K562 (cell line): ENCODE results near the gene PRICKLE3. TPM values are rescaled to one million over a fixed set of nuclear protein-coding genes. Genes with fewer than 3 reads are reported as not detected.

Source experiments
- ASH1L ChIP-seq: fragments of 450-650 bp; IDR thresholded peaks from 2 replicates; pipeline ENCODE4 v1.6.1; 2018; ENCODE audit warnings: borderline replicate concordance, mild to moderate bottlenecking, low read depth; ENCODE audit not compliant: partially characterized antibody
- CBX3 ChIP-seq, 2 experiments: IDR thresholded peaks; 1 replicate in 1 of 2; 2 replicates in 1 of 2; pipeline ENCODE4 v1.6.1; 2012; ENCODE audit warnings: inconsistent platforms in 2 of 2, low read length in 2 of 2, borderline replicate concordance in 1 of 2, control low read depth in 1 of 2
- ESRRA ChIP-seq: fragments of 450-650 bp; IDR thresholded peaks from 2 replicates; pipeline ENCODE4 v1.6.1; 2014; ENCODE audit warnings: low read depth, mild to moderate bottlenecking, moderate library complexity, borderline replicate concordance
- FOXO4 ChIP-seq: fragments of 450-650 bp; formaldehyde crosslinking; IDR thresholded peaks from 2 replicates; pipeline ENCODE4 v1.4.0; 2020; ENCODE audit warnings: mild to moderate bottlenecking, moderate library complexity
- GATAD2A ChIP-seq: fragments of 450-650 bp; IDR thresholded peaks from 2 replicates; pipeline ENCODE4 v1.6.1; 2017
- GTF2A2 ChIP-seq: IDR thresholded peaks from 2 replicates; pipeline ENCODE4 v1.6.1; 2016; ENCODE audit warnings: mild to moderate bottlenecking, missing genetic modification characterization, missing compliant biosample characterization
- HNRNPLL ChIP-seq: fragments of 200-400 bp; formaldehyde crosslinking; IDR thresholded peaks from 2 replicates; pipeline ENCODE4 v1.6.1; 2017; ENCODE audit warnings: low read length, low read depth, mild to moderate bottlenecking; ENCODE audit not compliant: poor library complexity, severe bottlenecking
- HNRNPUL1 ChIP-seq: fragments of 200-400 bp; formaldehyde crosslinking; IDR thresholded peaks from 2 replicates; pipeline ENCODE4 v1.6.1; 2017; ENCODE audit warnings: low read length
- IRF2 ChIP-seq: sonication (generic); formaldehyde crosslinking; IDR thresholded peaks from 2 replicates; pipeline ENCODE4 v1.8.1; 2022; ENCODE audit warnings: mild to moderate bottlenecking, missing genetic modification reagents
- LEF1 ChIP-seq: fragments of 450-650 bp; IDR thresholded peaks from 2 replicates; pipeline ENCODE4 v1.6.1; 2016; ENCODE audit warnings: mild to moderate bottlenecking
- MCM7 ChIP-seq, 2 experiments: fragments of 450-650 bp; IDR thresholded peaks; 2 replicates each; pipeline ENCODE4 v1.6.1; 2016 to 2018
- MTA1 ChIP-seq: fragments of 450-650 bp; IDR thresholded peaks from 2 replicates; pipeline ENCODE4 v1.6.1; 2017; ENCODE audit warnings: borderline replicate concordance
- PBX2 ChIP-seq, 2 experiments: IDR thresholded peaks in 1 of 2; conservative IDR thresholded peaks in 1 of 2; 2 replicates each; pipeline ENCODE4 v1.6.1; 2016; ENCODE audit warnings: low read depth in 2 of 2, mild to moderate bottlenecking in 1 of 2, missing compliant biosample characterization in 1 of 2, missing genetic modification characterization in 1 of 2, moderate library complexity in 1 of 2
- POU5F1 ChIP-seq: fragments of 150-350 bp; IDR thresholded peaks from 2 replicates; pipeline ENCODE4 v1.6.1; 2014; ENCODE audit warnings: borderline replicate concordance, low read length, low read depth, mild to moderate bottlenecking; ENCODE audit not compliant: partially characterized antibody
- RAD51 ChIP-seq: fragments of 450-650 bp; IDR thresholded peaks from 2 replicates; pipeline ENCODE4 v1.7.1; 2016; ENCODE audit warnings: low read depth, mild to moderate bottlenecking, borderline replicate concordance
- RHOXF2B ChIP-seq: fragments of 250-450 bp; sonication (Bioruptor Pico); conservative IDR thresholded peaks from 2 replicates; pipeline ENCODE4 v1.5.1; 2021
- SMARCC2 ChIP-seq: fragments of 450-650 bp; IDR thresholded peaks from 2 replicates; pipeline ENCODE4 v1.6.1; 2017; ENCODE audit warnings: antibody characterized with exemption, moderate library complexity, mild to moderate bottlenecking, low read depth
- SPI1 ChIP-seq: IDR thresholded peaks from 2 replicates; pipeline ENCODE4 v1.6.1; 2011; ENCODE audit warnings: low read depth, low read length, control low read depth, borderline replicate concordance
- ZBTB17 ChIP-seq: fragments of 450-650 bp; formaldehyde crosslinking; IDR thresholded peaks from 2 replicates; pipeline ENCODE4 v1.4.0; 2020; ENCODE audit warnings: mild to moderate bottlenecking
- ZNF217 ChIP-seq: sonication (generic); formaldehyde crosslinking; IDR thresholded peaks from 2 replicates; pipeline ENCODE4 v1.8.0; 2022; ENCODE audit warnings: mild to moderate bottlenecking, missing genetic modification reagents
- ZNF445 ChIP-seq: fragments of 250-450 bp; sonication (Bioruptor Pico); IDR thresholded peaks from 2 replicates; pipeline ENCODE4 v1.4.0; 2020; ENCODE audit warnings: low read depth, mild to moderate bottlenecking, moderate library complexity
- polyA plus RNA-seq, 8 experiments: library from polyadenylated mRNA; depleted of rRNA in 4 of 8; stranded (reverse) in 5 of 8; unstranded in 3 of 8; fragments of >200 nt; fragmentation: Nextera tagmentation in 2 of 8; fragmentation: Illumina TruSeq in 1 of 8; extraction: Ambion mirVana in 2 of 8; extraction: Trizol in 1 of 8; gene quantifications; 2 replicates each; pipeline versions ENCODE4 v1.2.1 to v1.2.3, GENCODE V29; 2011 to 2014; ENCODE audit warnings: inconsistent platforms in 1 of 8, missing spikeins in 1 of 8
- total RNA-seq, 7 experiments: library from RNA; depleted of rRNA in 6 of 7; stranded (reverse); fragments of >200 nt in 6 of 7; fragmentation: Illumina TruSeq in 2 of 7; extraction: Trizol in 2 of 7; gene quantifications; 2 replicates each; pipeline versions ENCODE4 v1.2.1 to v1.2.3, GENCODE V29; 2011 to 2021; ENCODE audit warnings: low replicate concordance in 1 of 7
- TF ChIP-seq, protein P1 (sequence below): fragments of 450-650 bp; formaldehyde crosslinking; IDR thresholded peaks from 2 replicates; pipeline ENCODE4 v1.4.0; 2022; ENCODE audit warnings: missing genetic modification characterization

PRICKLE3 gene
- total and polyA plus RNA-seq, 9 of the 15 experiments (the other 6 are each of a cell fraction or from before 2014, with no cell fraction given) = 1.1 to 44.3 (median 14.0) TPM

GRCh38 chrX:49166914-49167739 lies 19.0 kb downstream of the PRICKLE3 start (continued):
- TF ChIP-seq CBX3 (IDR thresholded peaks at IDR 0.05; ENCODE audit: borderline replicate concordance in 1 of 2, low read length in 2 of 2) = no peak; a peak in 1 of 3 replicates
- 0 out of 2 replicates have a peak, but pooled peaks have one; percentile 14 for TF ChIP-seq ZBTB17 (CRISPR knock-in tag)
- no peak for TF ChIP-seq MCM7 (IDR thresholded peaks at IDR 0.05)
- no peak for TF ChIP-seq IRF2 (CRISPR knock-in tag)
- no peak for TF ChIP-seq PBX2 (CRISPR knock-in tag; IDR thresholded peaks at IDR 0.05; ENCODE audit: low read depth)
- no peak for TF ChIP-seq PBX2 (tag; conservative IDR thresholded peaks at IDR 0.05; ENCODE audit: low read depth)
- TF ChIP-seq ZNF445 (CRISPR knock-in tag) = no peak
- TF ChIP-seq SMARCC2 = peak; percentile 59; the same call in 1 of the 2 replicates
- TF ChIP-seq ESRRA = peak; percentile 79; the same call in 1 of the 2 replicates
- no peak for TF ChIP-seq HNRNPLL
- TF ChIP-seq ZNF217 (CRISPR knock-in tag) = no peak
- TF ChIP-seq LEF1 = peak; percentile 91
- no peak for TF ChIP-seq ASH1L
- no peak for TF ChIP-seq POU5F1
- no peak for TF ChIP-seq RAD51
- TF ChIP-seq, protein P1, sequence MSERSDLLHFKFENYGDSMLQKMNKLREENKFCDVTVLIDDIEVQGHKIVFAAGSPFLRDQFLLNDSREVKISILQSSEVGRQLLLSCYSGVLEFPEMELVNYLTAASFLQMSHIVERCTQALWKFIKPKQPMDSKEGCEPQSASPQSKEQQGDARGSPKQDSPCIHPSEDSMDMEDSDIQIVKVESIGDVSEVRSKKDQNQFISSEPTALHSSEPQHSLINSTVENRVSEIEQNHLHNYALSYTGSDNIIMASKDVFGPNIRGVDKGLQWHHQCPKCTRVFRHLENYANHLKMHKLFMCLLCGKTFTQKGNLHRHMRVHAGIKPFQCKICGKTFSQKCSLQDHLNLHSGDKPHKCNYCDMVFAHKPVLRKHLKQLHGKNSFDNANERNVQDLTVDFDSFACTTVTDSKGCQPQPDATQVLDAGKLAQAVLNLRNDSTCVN = 0 out of 2 replicates have a peak, but pooled peaks have one; percentile 43
- TF ChIP-seq RHOXF2B (CRISPR knock-in tag) = no peak
- peak; percentile 66 for TF ChIP-seq SPI1
- no peak for TF ChIP-seq FOXO4 (CRISPR knock-in tag)
- TF ChIP-seq GTF2A2 = no peak
- peak; percentile 60; the same call in 1 of the 2 replicates for TF ChIP-seq GATAD2A
- TF ChIP-seq HNRNPUL1 = no peak
- TF ChIP-seq MTA1 = peak; percentile 47; the same call in 1 of the 2 replicates
